ENCODE measurements around the gene C1QTNF5.

Gene C1QTNF5

DNA sequence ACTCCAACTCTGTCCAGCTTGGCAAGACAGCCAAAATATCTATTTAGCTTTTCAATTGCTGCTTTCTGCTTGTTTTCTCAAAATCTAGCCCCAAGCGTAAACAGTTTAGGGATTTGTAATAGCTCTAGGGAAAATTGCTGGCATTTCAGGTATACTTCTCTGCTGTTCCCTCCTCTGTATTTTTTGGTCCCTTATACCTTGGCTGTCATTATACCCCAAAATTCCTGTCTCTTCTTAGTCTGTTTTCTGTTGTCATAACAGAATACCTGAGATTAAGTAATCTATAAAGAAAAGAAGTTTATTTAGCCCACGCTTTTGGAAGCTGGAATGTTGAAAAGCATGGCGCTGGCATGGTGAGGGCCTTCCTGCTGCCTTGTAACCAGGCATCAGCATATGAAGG is 47.2 kb downstream of the C1QTNF5 start:
- no peak overlapping the region for H3K4me3 ChIP-seq (ENCODE audit: low read depth, low read length)
- no peaks in the 10 kb centered on the region for H3K27me3 ChIP-seq (ENCODE audit: control insufficient read depth, insufficient read depth, low read length)
- no peaks in the 10 kb centered on the region for H3K4me1 ChIP-seq (ENCODE audit: control insufficient read depth, insufficient read depth, low read length)
- peaks cover 5% of the 10 kb centered on the region; the same call in 1 of the 2 replicates for H3K9me3 ChIP-seq (ENCODE audit: control insufficient read depth, insufficient read depth, low read depth, low read length)
- H3K27ac ChIP-seq (ENCODE audit: low read depth, low read length), result no peak overlapping the region
- peaks cover 54% of the 10 kb centered on the region for H3K36me3 ChIP-seq (ENCODE audit: control insufficient read depth, insufficient read depth, low read length)
- no peak overlapping the region for H3K9ac ChIP-seq (ENCODE audit: low read length)

DNA sequence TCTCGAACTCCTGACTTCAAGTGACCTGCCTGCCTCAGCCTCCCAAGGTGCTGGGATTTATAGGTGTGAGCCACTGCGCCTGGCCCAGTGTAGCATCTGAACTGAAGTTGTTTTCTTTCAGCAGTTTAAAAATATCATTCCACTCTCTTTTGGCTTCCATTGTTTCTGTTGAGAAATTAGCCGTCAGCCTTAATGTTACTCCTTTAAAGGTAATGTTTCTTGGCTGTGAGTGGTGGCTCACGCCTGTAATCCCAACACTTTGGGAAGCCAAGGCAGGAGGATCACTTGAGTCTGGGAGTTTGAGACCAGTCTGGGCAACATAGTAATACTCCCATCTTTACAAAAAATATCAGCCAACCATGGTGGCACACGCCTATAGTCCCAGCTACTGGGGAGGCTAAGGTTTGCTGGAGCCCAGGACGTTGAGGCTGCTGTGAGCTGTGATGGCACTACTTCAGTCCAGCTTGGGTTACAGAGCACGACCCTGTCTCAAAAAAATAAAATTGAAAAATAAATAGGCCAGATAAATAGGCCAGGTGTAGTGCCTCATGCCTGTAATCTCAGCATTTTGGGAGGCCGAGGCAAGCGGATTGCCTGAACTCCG is 49.7 kb downstream of the C1QTNF5 start:
- Histone ChIP-seq H3K27ac (ENCODE audit: low read depth, low read length) (no peak overlapping the region), H3K4me3 (ENCODE audit: low read depth, low read length) (no peak overlapping the region), H3K36me3 (ENCODE audit: control insufficient read depth, insufficient read depth, low read length) (peaks cover 54% of the 10 kb centered on the region), H3K27me3 (ENCODE audit: control insufficient read depth, insufficient read depth, low read length) (no peaks in the 10 kb centered on the region), H3K9me3 (ENCODE audit: control insufficient read depth, insufficient read depth, low read depth, low read length) (peaks cover 5% of the 10 kb centered on the region; the same call in 1 of the 2 replicates), H3K9ac (ENCODE audit: low read length) (no peak overlapping the region), H3K4me1 (ENCODE audit: control insufficient read depth, insufficient read depth, low read length) (no peaks in the 10 kb centered on the region)

Data from HUES6 (cell line).